MG63 (cell line): ENCODE results near the gene MOV10. TPM values are rescaled to one million over a fixed set of nuclear protein-coding genes. Genes with fewer than 3 reads are reported as not detected.
A peak's percentile ranks its signal among the peaks of the same experiment; 100 is the strongest.

Source experiments
- DNase-seq: peaks from one replicate; pipeline ENCODE4 v3.0.0-alpha.2; 2020
- H3K27me3 ChIP-seq: fragments of 250-450 bp; sonication (Bioruptor Pico); 2 replicates; pipeline ENCODE4 v1.5.1; 2020; ENCODE audit warnings: mild to moderate bottlenecking, moderate library complexity
- H3K36me3 ChIP-seq: fragments of 250-450 bp; sonication (Bioruptor Pico); 2 replicates; pipeline ENCODE4 v1.5.1; 2020; ENCODE audit warnings: mild to moderate bottlenecking, moderate library complexity
- H3K4me3 ChIP-seq: fragments of 250-450 bp; sonication (Bioruptor Pico); 2 replicates; pipeline ENCODE4 v1.5.1; 2020; ENCODE audit warnings: mild to moderate bottlenecking, moderate library complexity
- H3K9me3 ChIP-seq: fragments of 250-450 bp; sonication (Bioruptor Pico); 2 replicates; pipeline ENCODE4 v1.5.1; 2020; ENCODE audit warnings: mild to moderate bottlenecking, moderate library complexity
- total RNA-seq: library from RNA; depleted of rRNA; stranded (reverse); fragments of >200 nt; shearing (Covaris generic); gene quantifications from 2 replicates; pipeline ENCODE4 v1.2.3, GENCODE V29; 2014; ENCODE audit warnings: low replicate concordance

MOV10 gene
- total RNA-seq, 1 experiment from 2014 or later: 39.7 TPM

DNA sequence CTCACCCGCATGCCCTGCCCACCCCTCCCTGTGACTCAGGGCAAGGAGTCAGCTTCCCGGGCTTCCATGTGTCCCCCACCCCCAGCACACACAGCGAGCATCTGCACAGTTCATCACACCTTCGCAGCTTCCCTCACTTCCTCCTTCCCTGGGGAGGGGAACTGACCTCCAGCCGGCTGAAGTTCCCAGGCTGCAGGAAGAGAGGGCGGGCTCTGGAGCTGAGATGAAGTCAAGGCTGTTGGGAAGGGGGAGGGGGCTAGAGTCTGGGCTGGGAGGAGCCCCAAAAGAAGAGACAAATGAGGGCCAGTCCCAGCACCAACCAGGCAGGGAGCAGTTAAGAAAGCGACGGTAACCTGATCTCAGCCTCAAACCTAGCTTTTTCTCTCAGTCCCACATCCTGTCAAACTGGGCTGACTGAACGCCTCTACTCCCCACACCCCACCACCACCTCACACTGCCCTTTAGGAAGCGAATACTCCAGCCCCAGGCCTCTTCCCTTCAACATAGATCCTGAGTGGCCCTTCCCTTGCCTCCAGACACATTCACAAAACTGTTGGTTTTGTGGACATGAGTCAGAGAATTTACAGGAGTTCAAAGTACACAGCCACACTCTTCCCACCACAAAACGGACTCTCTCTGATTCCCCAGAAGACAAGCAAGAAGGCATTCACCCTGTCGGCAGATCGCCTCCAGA is 30.6 kb downstream of the MOV10 start:
- Histone ChIP-seq H3K4me3 (peak overlapping the region; percentile 82), H3K36me3 (peaks cover 52% of the 10 kb centered on the region), H3K9me3 (no peaks in the 10 kb centered on the region), H3K27me3 (no peaks in the 10 kb centered on the region)
- peak; percentile 99 for DNase-seq

GRCh38 chr1:112706505-112707220 is 32.2 kb downstream of the MOV10 start, which contains the start of gene RHOC:
Gene RHOC, minus strand, starts transcription at chr1:112707127. Its CDS starts 3,328 bp downstream, at chr1:112703799.
- DNase-seq: peak; percentile 76
- peak within 1 kb of the TSS; percentile 82 for H3K4me3 ChIP-seq
- no peaks in the 10 kb centered on the region for H3K9me3 ChIP-seq
- H3K36me3 ChIP-seq: peaks cover 37% of the 10 kb centered on the region
- H3K27me3 ChIP-seq: no peaks in the 10 kb centered on the region

DNA sequence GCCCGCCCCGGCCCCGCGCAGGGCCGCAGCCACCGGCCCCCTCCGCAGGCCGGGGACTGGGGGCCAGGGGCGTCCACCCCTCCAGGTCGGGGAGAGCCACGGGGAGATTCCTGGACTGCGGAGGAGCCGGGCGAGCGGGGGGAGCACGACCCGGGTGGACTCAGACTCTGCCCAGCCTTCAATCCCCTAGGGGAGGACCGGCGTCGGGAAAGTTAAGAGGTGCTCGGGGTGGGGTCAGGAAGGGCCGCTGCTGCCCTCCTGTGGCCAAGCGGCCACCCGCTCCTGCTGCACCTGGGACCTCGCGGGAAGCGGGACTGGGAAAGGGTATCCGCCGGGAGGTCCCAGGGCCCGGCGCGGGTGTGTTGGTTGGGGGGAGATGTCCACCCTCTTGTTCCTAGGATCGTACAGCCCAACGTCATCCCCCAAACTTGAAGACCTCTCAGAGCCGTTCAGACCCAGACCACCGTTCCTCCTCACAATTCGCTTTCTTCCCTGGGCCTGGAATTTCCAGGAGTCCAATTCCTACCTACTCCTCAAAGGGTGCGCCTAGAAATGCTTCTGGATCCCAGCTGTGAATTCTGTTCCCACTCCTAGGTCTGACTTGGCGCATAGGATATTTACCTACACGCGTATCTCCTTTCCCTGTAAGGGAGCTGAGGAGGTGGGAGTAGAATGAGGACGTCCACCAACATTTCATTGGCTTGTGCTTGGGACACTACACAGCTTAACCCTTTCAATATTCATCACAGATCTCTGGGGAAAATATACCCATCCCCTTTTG is 33.0 kb downstream of the MOV10 start:
- Histone ChIP-seq H3K9me3 (no peaks in the 10 kb centered on the region), H3K36me3 (peaks cover 29% of the 10 kb centered on the region), H3K4me3 (peak overlapping the region; percentile 82), H3K27me3 (no peaks in the 10 kb centered on the region)
- peak; percentile 93 for DNase-seq

DNA sequence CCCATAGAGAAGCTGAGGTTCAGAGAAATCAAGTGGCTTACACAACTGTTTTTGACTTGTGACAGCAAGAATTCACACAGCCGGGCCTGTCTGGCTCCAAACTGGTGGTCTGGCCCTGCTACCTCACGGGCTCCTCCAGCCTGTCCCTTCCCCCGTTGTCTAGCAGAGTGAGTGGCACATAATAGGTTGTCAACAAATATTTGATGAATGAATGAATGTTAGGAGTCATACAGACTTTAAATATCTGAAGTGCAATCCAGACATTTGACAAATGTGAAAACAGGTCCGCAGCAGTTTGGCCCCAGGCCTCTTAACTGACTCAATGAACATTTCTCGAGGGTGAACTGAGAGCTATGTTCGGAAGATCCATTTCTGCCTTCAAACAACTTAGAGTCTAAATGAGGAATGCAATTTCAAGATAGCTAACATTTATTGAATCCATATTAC is 33.6 kb downstream of the MOV10 start:
- H3K4me3 ChIP-seq: no peak overlapping the region
- peaks cover 23% of the 10 kb centered on the region for H3K36me3 ChIP-seq
- H3K27me3 ChIP-seq: no peaks in the 10 kb centered on the region
- no peak for DNase-seq
- no peaks in the 10 kb centered on the region for H3K9me3 ChIP-seq

DNA sequence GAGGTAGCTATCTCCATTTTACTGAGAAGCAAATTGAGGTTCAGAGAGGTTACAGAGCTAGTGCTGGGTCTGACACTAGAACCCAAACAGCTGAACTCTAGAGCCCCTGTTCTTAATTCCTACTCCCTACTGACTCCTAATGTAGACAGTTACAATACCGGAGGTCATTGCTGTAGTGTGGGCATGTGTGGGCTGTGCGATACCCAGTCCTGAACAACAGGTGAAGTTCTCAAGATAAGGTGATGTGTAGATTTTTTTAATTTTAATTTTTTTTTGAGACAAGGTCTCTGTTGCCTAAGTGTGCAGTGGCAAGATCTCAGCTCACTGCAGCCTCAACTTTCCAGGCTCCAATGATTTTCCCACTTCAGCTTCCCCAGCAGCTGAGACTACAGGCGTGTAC is 34.0 kb downstream of the MOV10 start:
- H3K4me3 ChIP-seq: no peak overlapping the region
- DNase-seq: no peak

DNA sequence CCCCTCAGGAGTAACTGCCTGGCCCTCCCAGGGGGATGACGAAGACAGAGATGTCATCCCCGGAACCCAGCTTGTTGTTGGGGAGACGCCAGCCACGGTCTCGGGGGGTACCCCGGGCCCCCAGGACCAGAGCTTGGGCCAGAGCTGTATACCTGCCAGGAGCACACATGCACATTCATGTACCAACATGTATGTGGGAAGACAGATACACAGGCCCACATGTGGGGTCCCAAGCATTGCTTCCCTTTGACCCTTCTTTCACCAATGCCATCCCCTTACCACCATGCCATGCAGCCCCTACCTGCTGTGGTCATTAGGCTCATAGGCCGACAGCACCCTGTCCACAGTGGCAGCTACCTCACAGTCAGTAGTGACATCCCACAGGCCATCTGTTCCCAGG is 35.7 kb downstream of the MOV10 start:
- Histone ChIP-seq H3K27me3 (peaks cover 5% of the 10 kb centered on the region; the same call in 1 of the 2 replicates), H3K36me3 (peaks cover 9% of the 10 kb centered on the region; the same call in 1 of the 2 replicates), H3K9me3 (no peaks in the 10 kb centered on the region), H3K4me3 (no peak overlapping the region)
- no peak for DNase-seq

More for the DNA sequence above, 34.0 kb downstream of the MOV10 start:
- H3K27me3 ChIP-seq: no peaks in the 10 kb centered on the region
- peaks cover 20% of the 10 kb centered on the region for H3K36me3 ChIP-seq
- H3K9me3 ChIP-seq: no peaks in the 10 kb centered on the region

- no peak for DNase-seq
- H3K36me3 ChIP-seq: peaks cover 5% of the 10 kb centered on the region; the same call in 1 of the 2 replicates
- H3K4me3 ChIP-seq: no peak overlapping the region
- no peaks in the 10 kb centered on the region for H3K9me3 ChIP-seq
- peaks cover 5% of the 10 kb centered on the region; the same call in 1 of the 2 replicates for H3K27me3 ChIP-seq
These were observed 36.1 kb downstream of the MOV10 start for GRCh38 chr1:112710586-112710985.

- H3K4me3 ChIP-seq: no peak overlapping the region
- peaks cover 5% of the 10 kb centered on the region; the same call in 1 of the 2 replicates for H3K27me3 ChIP-seq
- H3K9me3 ChIP-seq: no peaks in the 10 kb centered on the region
- DNase-seq: no peak
- peaks cover under 1% of the 10 kb centered on the region; the same call in 1 of the 2 replicates for H3K36me3 ChIP-seq
These were observed 36.6 kb downstream of the MOV10 start for GRCh38 chr1:112711041-112711440.

DNA sequence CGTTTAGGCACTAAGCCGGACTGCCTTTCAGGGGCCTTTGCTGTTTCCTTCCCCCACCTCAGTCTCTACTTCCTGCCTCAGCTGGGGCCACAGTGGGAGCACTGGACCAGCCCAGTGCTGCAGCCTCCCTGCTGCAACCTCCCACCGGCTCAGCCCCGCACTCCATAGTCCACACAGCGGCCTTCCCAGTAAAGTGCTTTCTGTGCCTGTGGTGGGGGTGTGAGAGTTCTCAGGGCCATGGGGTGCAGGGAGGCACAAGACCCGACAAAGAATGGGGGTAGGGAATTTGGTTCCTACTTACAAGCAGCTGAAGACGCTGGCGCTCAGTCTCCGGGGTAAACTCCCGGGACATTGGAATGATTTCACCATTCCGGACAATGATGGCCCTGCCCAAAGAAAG is 37.2 kb downstream of the MOV10 start:
- no peak for DNase-seq
- no peaks in the 10 kb centered on the region; the same call in 1 of the 2 replicates for H3K36me3 ChIP-seq
- peaks cover 5% of the 10 kb centered on the region; the same call in 1 of the 2 replicates for H3K27me3 ChIP-seq
- H3K4me3 ChIP-seq: no peak overlapping the region
- no peaks in the 10 kb centered on the region for H3K9me3 ChIP-seq

DNA sequence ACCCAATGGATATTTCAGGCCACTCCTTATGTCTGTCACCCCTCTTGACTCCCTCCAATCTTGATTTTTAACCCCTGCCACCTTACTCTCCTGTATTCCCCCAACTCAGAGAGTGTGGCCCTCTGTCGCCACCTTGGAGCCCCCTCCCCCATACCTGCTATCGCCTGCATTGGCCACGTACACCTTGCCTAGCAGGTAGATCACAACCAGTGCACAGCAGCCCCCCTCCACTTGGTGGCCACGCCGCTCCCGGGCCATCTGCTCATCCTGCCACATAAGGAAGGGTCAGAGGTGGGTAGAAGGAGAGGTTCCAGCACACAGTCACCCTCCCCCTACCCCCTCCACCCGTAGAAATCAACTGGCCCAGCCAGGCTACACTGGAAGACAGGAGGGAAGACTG is 37.7 kb downstream of the MOV10 start:
- peaks cover 5% of the 10 kb centered on the region; the same call in 1 of the 2 replicates for H3K27me3 ChIP-seq
- no peaks in the 10 kb centered on the region for H3K9me3 ChIP-seq
- no peak for DNase-seq
- H3K36me3 ChIP-seq: no peaks in the 10 kb centered on the region
- H3K4me3 ChIP-seq: no peak overlapping the region

DNA sequence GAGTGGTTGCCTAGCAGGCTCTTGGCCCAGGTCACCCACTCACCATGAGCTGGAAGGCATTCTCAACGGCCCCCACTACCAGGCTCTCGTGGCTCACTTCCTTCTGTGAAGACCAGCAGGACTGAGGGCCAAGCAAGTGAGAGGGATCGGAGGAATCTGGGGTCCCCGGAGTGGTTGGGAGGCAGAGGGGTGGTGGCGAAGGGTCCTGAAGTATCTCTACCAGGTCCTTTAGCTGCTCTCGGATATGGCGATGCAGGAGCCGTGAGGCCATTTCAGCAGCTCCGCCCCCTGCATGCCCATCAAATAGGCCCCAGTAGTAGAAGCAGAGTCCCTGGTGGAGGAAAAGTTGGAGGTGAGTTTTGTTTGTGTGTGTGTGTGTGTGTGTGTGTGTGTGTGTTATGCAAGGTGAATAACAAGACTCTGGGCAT is 38.3 kb downstream of the MOV10 start:
- Histone ChIP-seq H3K36me3 (no peaks in the 10 kb centered on the region), H3K9me3 (no peaks in the 10 kb centered on the region), H3K27me3 (peaks cover 5% of the 10 kb centered on the region; the same call in 1 of the 2 replicates), H3K4me3 (no peak overlapping the region)
- DNase-seq: no peak

GRCh38 chr1:112713466-112714312 is 39.2 kb downstream of the MOV10 start:
- no peak overlapping the region; the same call in 1 of the 2 replicates for H3K4me3 ChIP-seq
- H3K27me3 ChIP-seq: peaks cover 5% of the 10 kb centered on the region; the same call in 1 of the 2 replicates
- no peak for DNase-seq
- H3K9me3 ChIP-seq: no peaks in the 10 kb centered on the region
- H3K36me3 ChIP-seq: no peaks in the 10 kb centered on the region

DNA sequence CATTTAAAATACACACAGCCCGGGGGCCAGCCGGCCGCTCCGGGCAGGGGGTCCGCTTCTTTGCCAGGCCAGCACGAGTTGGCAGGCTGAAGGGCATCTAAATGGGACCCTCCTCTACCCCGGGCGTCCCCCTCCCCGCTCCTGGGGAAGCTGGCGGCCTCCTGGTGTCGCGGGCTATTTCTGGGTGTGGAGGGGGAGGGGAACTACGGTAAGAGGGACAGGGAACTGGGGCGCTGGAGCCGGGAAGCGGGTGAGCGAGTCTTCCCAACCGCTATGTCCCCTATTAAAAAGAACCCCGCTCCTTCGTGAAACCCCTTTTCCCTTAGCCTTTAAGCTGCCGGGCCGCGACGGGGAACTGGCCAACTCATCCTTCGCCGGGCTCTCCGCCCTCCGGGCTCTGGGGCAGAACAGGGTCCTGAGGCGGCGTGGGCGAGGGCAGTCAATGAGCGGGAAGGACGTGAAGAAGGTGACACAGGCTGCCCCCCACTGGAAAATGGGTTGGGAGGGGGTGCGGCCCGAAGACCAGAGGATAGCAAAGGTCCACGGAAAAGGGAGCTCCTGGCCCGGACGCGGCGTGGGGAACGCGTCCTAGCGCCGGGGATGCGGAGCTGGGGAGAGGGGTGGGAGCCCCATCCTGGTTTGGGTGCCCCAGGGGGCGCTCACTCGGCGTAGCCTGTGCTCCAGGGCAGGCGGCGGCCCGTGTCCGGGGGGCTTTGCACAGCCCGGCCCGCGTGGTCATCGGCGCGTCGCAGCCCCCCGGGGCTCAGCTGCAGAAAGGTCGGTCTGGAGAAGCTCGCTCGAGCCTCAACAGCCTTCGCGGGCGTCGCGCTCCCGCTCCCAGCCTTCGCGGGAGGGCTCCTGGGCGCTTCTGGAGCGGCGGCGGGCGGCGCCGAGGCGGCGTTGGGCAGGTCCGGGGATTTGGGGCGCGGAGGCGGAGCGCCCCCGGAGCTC is 40.1 kb downstream of the MOV10 start:
- no peaks in the 10 kb centered on the region for H3K36me3 ChIP-seq
- no peak for DNase-seq

DNA sequence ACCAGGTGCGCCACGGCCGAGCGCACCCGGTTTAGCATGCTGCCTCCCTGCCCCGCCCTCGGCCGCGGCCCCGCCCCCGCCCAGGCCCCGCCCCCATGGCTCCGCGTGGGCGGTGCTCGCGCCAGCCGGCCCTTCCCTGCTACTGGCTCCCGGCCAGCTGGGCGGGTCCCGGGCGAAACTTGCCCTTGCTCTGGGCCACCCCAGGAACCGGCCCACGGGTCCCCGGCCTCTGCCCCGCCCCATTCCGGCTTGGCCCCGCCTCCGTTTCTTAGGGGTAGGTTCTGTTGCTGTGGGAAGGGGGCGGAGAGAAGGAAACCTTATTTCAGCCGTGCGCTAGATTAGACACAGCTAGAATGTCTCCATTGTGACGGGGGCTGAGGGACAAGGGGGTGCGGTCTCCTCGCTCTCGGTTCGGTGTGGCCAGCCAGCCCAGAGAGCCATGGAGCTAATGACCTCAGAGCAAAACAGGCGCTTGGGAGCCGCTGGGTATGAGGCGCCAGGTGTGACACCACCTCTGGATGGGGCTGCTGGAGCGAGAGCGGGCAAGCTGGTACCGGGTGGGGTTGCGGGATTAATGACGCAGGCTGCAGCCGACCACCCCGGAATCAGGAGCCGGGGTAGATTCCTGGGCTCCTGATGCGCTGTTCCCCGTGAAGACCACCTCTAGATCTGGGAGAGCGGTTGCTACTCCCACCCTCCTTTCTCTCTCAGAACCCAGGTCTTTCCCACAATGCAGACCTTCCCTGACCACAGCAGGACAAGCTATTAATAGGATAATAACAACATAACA is 41.0 kb downstream of the MOV10 start, which contains the start of gene PPM1J:
TSS of gene PPM1J (minus strand) at position 69 of the 790 bp plus-strand sequence. CDS start at position 38, 31 bp downstream.
- DNase-seq: peak; percentile 97
- H3K9me3 ChIP-seq: no peaks in the 10 kb centered on the region
- H3K4me3 ChIP-seq: peak within 1 kb of the TSS; percentile 48
- H3K36me3 ChIP-seq: no peaks in the 10 kb centered on the region
- peaks cover 5% of the 10 kb centered on the region; the same call in 1 of the 2 replicates for H3K27me3 ChIP-seq

More for the DNA sequence above, 40.1 kb downstream of the MOV10 start:
- peaks cover 5% of the 10 kb centered on the region; the same call in 1 of the 2 replicates for H3K27me3 ChIP-seq
- no peaks in the 10 kb centered on the region for H3K9me3 ChIP-seq
- peak overlapping the region; percentile 48 for H3K4me3 ChIP-seq
